ENCODE data around the gene MAPK8.

DNA sequence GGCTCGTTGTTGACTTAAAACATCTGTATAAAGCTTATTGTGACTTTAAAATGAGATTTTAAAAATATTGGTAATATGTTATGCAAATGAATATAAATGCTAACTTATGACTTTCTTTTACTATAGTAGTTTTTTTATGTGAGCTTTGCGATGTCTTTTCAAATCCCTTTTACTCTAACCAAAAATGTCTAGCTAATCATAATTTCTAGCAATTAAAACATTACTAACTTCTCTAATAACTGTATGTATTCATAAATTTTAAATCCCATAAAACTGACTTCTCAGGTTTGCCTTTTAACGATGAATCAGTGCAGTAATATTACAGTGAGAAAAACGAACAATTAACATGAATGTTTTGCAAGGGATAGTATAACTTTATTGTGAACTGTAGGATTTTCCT is 113.2 kb downstream of the MAPK8 start:
- TF ChIP-seq CTCF (IDR thresholded peaks at IDR 0.05) (no peak), POLR2AphosphoS5 (IDR thresholded peaks at IDR 0.05) (no peak), POLR2A (IDR thresholded peaks at IDR 0.05) (no peak)

All from suprapubic skin (tissue), 4 donors.